HG02759 (cell line): ENCODE results near the gene GPR82.
A peak's percentile ranks its signal among the peaks of the same experiment; 100 is the strongest.
"Not testable (repeated sequence)": the region's sequence is repeated elsewhere in the genome, so short reads cannot be mapped to it uniquely, and the experiment has no call there.

ENCODE experiments used
- ATAC-seq: cut with Tn5 transposase; IDR thresholded peaks from one replicate; pipeline ENCODE4 v1.9.1; 2021; ENCODE audit warnings: mild to moderate bottlenecking, moderate library complexity; ENCODE audit not compliant: unreplicated experiment

The GPR82 gene

GRCh38 chrX:41718481-41719235, 5.3 kb upstream of the GPR82 start:
- ATAC-seq = no peak

GRCh38 chrX:41719610-41720009, 4.4 kb upstream of the GPR82 start:
- not testable (repeated sequence) for ATAC-seq

- peak; percentile 95 for ATAC-seq
These were observed 3.7 kb upstream of the GPR82 start for GRCh38 chrX:41720125-41720779.

- ATAC-seq = no peak
These were observed 2.4 kb upstream of the GPR82 start for GRCh38 chrX:41721590-41721989.

GRCh38 chrX:41722214-41722613, 1.8 kb upstream of the GPR82 start:
- ATAC-seq = no peak

GRCh38 chrX:41722816-41723618, 964 bp upstream of the GPR82 start:
- ATAC-seq = no peak

- no peak for ATAC-seq
These were observed 4.1 kb downstream of the GPR82 start for GRCh38 chrX:41728125-41728524.

GRCh38 chrX:41730081-41730480, 6.1 kb downstream of the GPR82 start:
- ATAC-seq = no peak

GRCh38 chrX:41732260-41732659, 8.3 kb downstream of the GPR82 start:
- no peak for ATAC-seq

GRCh38 chrX:41733939-41734338, 10.0 kb downstream of the GPR82 start:
- peak; percentile 99 for ATAC-seq

GRCh38 chrX:41734530-41734929, 10.5 kb downstream of the GPR82 start:
- no peak for ATAC-seq

- ATAC-seq = no peak
These were observed 13.1 kb downstream of the GPR82 start for GRCh38 chrX:41737065-41737464.

GRCh38 chrX:41739871-41740270, 15.9 kb downstream of the GPR82 start:
- no peak for ATAC-seq

- no peak for ATAC-seq
These were observed 26.7 kb downstream of the GPR82 start for GRCh38 chrX:41750716-41751115.

GRCh38 chrX:41758401-41758800, 34.4 kb downstream of the GPR82 start:
- ATAC-seq = no peak

- ATAC-seq = no peak
These were observed 35.8 kb downstream of the GPR82 start for GRCh38 chrX:41759817-41760216.

GRCh38 chrX:41761169-41761568, 37.2 kb downstream of the GPR82 start:
- no peak for ATAC-seq

- no peak for ATAC-seq
These were observed 37.7 kb downstream of the GPR82 start for GRCh38 chrX:41761702-41762101.

- no peak for ATAC-seq
These were observed 55.1 kb downstream of the GPR82 start for GRCh38 chrX:41779030-41779564.
